Measurements from ENCODE around the gene AOAH.
"Not testable (repeated sequence)": the region's sequence is repeated elsewhere in the genome, so short reads cannot be mapped to it uniquely, and the experiment has no call there.

The AOAH gene

DNA sequence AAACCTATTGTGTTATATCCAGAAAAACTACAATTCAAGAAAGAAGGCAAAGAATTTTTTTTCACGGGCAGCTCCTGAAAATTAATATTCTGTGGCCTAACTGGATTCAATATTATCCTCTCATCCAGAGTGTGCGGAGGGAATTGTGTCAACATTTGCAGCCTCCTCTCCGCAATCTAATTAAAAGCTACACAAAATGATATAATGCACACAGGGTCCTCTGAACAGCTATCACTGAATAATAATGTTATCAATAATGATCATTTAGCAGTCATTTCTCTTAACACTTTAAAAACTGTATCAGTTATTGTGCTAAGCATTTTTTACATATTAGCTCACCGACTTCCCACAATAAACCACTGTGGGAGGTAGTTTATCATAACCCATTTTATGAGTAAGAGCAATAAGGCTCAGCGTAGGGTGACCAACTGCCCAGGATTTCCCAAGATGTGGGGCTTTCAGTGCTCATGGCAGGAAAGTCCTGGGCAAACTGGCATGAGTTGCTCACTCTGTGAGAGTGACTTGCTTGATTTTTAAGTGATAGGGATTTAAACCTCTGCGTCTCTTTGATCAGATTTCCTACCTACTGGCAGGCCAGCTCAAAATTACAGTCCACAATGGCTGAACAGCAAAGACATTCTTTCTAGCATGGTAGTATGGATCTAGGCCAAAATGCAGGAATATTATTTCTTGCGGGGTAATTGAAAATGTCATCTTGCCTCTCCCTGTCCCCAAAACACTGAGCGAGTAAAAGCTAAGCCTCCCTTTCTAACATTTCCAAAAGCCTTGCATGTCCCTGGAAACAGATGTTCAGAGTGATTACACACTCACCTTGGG lies 65.7 kb downstream of the AOAH start:
- no peak overlapping the region for H3K27ac ChIP-seq (ENCODE audit: low read depth, low read length)

DNA sequence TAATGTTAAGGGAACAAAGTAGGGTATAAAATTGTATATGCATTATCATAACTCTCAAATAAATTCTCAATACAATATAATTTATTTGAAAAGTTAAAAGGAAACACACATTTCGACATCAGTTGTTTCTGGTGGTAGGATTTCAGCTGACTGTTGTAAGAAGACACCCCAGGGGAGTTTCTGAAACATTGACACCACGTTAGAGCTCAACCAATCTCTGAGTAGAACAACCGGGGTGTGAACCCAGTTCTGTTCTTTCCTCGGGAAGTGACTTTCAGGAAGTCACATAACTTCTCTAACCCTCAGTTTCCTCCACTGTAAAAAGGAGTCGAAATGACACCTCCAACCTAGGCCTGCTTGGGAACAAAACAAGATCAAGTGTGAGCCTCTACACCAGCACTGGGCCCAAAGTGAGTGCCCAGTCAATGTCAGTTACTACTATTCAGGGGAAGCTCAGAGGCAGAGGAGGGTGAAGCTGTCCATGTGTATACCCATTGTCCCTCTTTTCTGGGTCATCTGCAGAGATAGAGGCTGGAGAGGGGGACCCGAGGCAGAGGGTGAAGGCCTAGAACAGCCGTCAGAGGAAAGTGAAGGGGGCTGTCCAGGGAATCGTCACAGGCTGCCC lies 67.1 kb downstream of the AOAH start:
- H3K36me3 ChIP-seq (ENCODE audit: control insufficient read depth, insufficient read depth, low read length) = no peaks in the 10 kb centered on the region
- no peak overlapping the region for H3K4me3 ChIP-seq (ENCODE audit: low read length)
- H3K9ac ChIP-seq (ENCODE audit: low read length) = no peak overlapping the region
- no peak overlapping the region for H3K27ac ChIP-seq (ENCODE audit: low read depth, low read length)
- no peaks in the 10 kb centered on the region for H3K4me1 ChIP-seq (ENCODE audit: control insufficient read depth, insufficient read depth, low read length)
- no peaks in the 10 kb centered on the region for H3K27me3 ChIP-seq (ENCODE audit: control insufficient read depth, insufficient read depth, low read length)

More for the DNA sequence above, 65.7 kb downstream of the AOAH start:
- Histone ChIP-seq H3K36me3 (ENCODE audit: control insufficient read depth, insufficient read depth, low read length) (no peaks in the 10 kb centered on the region), H3K9ac (ENCODE audit: low read length) (no peak overlapping the region), H3K4me3 (ENCODE audit: low read length) (no peak overlapping the region), H3K27me3 (ENCODE audit: control insufficient read depth, insufficient read depth, low read length) (no peaks in the 10 kb centered on the region), H3K4me1 (ENCODE audit: control insufficient read depth, insufficient read depth, low read length) (no peaks in the 10 kb centered on the region)

- no peaks in the 10 kb centered on the region for H3K27me3 ChIP-seq (ENCODE audit: control insufficient read depth, insufficient read depth, low read length)
- no peak overlapping the region for H3K9ac ChIP-seq (ENCODE audit: low read length)
- no peaks in the 10 kb centered on the region for H3K36me3 ChIP-seq (ENCODE audit: control insufficient read depth, insufficient read depth, low read length)
- H3K4me1 ChIP-seq (ENCODE audit: control insufficient read depth, insufficient read depth, low read length) = no peaks in the 10 kb centered on the region
- no peak overlapping the region for H3K4me3 ChIP-seq (ENCODE audit: low read length)
- no peak overlapping the region for H3K27ac ChIP-seq (ENCODE audit: low read depth, low read length)
These were observed 69.9 kb downstream of the AOAH start for GRCh38 chr7:36654436-36654835.

GRCh38 chr7:36653663-36654355 lies 70.5 kb downstream of the AOAH start:
- Histone ChIP-seq H3K27me3 (ENCODE audit: control insufficient read depth, insufficient read depth, low read length) (no peaks in the 10 kb centered on the region), H3K36me3 (ENCODE audit: control insufficient read depth, insufficient read depth, low read length) (no peaks in the 10 kb centered on the region), H3K4me3 (ENCODE audit: low read length) (no peak overlapping the region), H3K9ac (ENCODE audit: low read length) (no peak overlapping the region), H3K27ac (ENCODE audit: low read depth, low read length) (no peak overlapping the region), H3K4me1 (ENCODE audit: control insufficient read depth, insufficient read depth, low read length) (no peaks in the 10 kb centered on the region)

GRCh38 chr7:36653008-36653662 lies 71.2 kb downstream of the AOAH start:
- Histone ChIP-seq H3K9ac (ENCODE audit: low read length) (no peak overlapping the region), H3K4me3 (ENCODE audit: low read length) (no peak overlapping the region), H3K36me3 (ENCODE audit: control insufficient read depth, insufficient read depth, low read length) (no peaks in the 10 kb centered on the region), H3K27ac (ENCODE audit: low read depth, low read length) (no peak overlapping the region), H3K27me3 (ENCODE audit: control insufficient read depth, insufficient read depth, low read length) (no peaks in the 10 kb centered on the region), H3K4me1 (ENCODE audit: control insufficient read depth, insufficient read depth, low read length) (no peaks in the 10 kb centered on the region)

DNA sequence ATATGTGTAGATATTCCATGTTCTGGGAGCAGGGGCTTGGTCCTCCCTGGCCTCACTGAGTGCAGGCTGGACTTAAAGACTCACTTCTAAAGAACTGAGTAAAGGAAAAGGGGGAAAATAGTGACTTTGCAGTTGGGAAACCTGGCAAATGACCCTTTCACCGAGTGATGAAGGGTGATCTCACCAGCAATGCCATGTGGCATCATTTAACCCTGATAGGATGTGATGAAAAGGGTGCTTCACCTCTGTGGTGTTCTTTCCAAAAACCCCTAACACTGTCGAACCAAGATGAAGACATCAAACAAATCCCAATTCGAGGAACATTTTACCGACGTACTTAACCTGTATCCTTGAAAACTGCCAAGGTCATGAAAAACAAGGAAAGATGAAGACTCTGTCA lies 71.9 kb downstream of the AOAH start:
- Histone ChIP-seq H3K4me3 (ENCODE audit: low read length) (no peak overlapping the region), H3K36me3 (ENCODE audit: control insufficient read depth, insufficient read depth, low read length) (no peaks in the 10 kb centered on the region), H3K27me3 (ENCODE audit: control insufficient read depth, insufficient read depth, low read length) (no peaks in the 10 kb centered on the region), H3K27ac (ENCODE audit: low read depth, low read length) (no peak overlapping the region), H3K4me1 (ENCODE audit: control insufficient read depth, insufficient read depth, low read length) (no peaks in the 10 kb centered on the region), H3K9ac (ENCODE audit: low read length) (no peak overlapping the region)

DNA sequence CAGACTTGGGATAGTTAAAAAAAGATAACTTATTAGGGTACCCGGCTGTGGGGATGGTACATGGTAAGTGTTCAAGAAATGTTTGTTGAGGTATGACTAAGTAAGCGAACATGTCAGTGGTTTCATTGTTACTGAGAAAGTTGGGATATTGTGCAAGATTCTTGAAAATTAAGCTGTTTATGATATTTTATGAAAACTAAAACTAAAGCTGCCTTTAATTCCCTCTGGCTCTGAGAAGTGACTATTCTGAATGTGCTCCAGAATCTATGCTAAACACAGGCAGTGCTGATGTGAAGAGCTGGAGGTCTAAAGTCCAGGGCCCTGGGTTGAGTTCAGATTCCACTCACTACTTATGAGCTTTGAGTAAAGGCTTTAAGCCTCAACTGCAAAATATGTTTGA lies 72.9 kb downstream of the AOAH start:
- Histone ChIP-seq H3K4me3 (ENCODE audit: low read length) (no peak overlapping the region), H3K27me3 (ENCODE audit: control insufficient read depth, insufficient read depth, low read length) (no peaks in the 10 kb centered on the region), H3K4me1 (ENCODE audit: control insufficient read depth, insufficient read depth, low read length) (no peaks in the 10 kb centered on the region), H3K36me3 (ENCODE audit: control insufficient read depth, insufficient read depth, low read length) (no peaks in the 10 kb centered on the region), H3K9ac (ENCODE audit: low read length) (no peak overlapping the region), H3K27ac (ENCODE audit: low read depth, low read length) (no peak overlapping the region)

- Histone ChIP-seq H3K4me1 (ENCODE audit: control insufficient read depth, insufficient read depth, low read length) (no peaks in the 10 kb centered on the region), H3K27ac (ENCODE audit: low read depth, low read length) (no peak overlapping the region), H3K4me3 (ENCODE audit: low read length) (no peak overlapping the region), H3K27me3 (ENCODE audit: control insufficient read depth, insufficient read depth, low read length) (no peaks in the 10 kb centered on the region), H3K9ac (ENCODE audit: low read length) (no peak overlapping the region), H3K36me3 (ENCODE audit: control insufficient read depth, insufficient read depth, low read length) (no peaks in the 10 kb centered on the region)
These were observed 73.5 kb downstream of the AOAH start for GRCh38 chr7:36650766-36651312.

DNA sequence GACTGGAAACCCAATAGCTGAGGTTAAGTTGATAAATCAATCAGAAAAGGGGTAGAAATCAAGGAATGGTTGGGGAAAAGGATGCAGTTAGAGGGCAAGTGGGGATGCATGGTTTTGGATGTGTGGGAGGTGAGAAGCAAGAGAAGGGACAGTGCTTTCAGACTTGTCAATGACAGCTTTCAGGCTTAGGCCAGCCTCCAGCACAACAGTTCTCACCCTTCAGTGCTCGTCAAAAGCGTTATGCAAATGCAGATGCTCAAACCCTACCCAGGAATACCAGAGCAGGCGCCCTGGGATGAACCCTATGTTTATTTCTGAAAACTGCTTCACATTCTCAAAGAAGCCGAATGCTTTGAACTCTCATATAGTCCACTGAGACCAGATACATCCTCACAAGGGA lies 74.0 kb downstream of the AOAH start:
- Histone ChIP-seq H3K36me3 (ENCODE audit: control insufficient read depth, insufficient read depth, low read length) (no peaks in the 10 kb centered on the region), H3K4me1 (ENCODE audit: control insufficient read depth, insufficient read depth, low read length) (no peaks in the 10 kb centered on the region), H3K27me3 (ENCODE audit: control insufficient read depth, insufficient read depth, low read length) (no peaks in the 10 kb centered on the region), H3K9ac (ENCODE audit: low read length) (no peak overlapping the region), H3K27ac (ENCODE audit: low read depth, low read length) (no peak overlapping the region), H3K4me3 (ENCODE audit: low read length) (no peak overlapping the region)

- H3K4me1 ChIP-seq (ENCODE audit: control insufficient read depth, insufficient read depth, low read length); H3K27ac ChIP-seq (ENCODE audit: low read depth, low read length); H3K4me3 ChIP-seq (ENCODE audit: low read length); H3K36me3 ChIP-seq (ENCODE audit: control insufficient read depth, insufficient read depth, low read length); H3K27me3 ChIP-seq (ENCODE audit: control insufficient read depth, insufficient read depth, low read length); H3K9ac ChIP-seq (ENCODE audit: low read length): not testable (repeated sequence)
These were observed 75.0 kb downstream of the AOAH start for GRCh38 chr7:36649319-36649718.

DNA sequence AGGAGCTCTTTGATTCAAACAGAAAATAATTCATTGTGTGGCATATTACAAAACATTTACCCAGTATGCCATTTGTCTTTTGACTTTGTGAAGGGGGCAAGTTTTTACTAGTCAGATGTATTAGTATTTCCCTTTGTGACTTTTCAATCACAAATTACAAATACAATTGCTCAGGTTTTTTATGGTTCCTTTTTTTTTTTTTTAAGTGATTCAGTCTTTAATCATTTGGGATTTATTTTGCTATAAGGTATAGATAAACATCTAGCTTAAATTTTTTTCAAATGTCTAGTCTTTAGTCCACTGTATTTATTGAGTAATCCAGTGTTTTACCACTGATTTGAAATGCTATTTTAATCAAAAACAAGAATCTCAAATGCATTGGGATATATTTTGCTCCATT lies 75.9 kb downstream of the AOAH start:
- no peak overlapping the region for H3K27ac ChIP-seq (ENCODE audit: low read depth, low read length)
- H3K9ac ChIP-seq (ENCODE audit: low read length) = no peak overlapping the region
- no peaks in the 10 kb centered on the region for H3K27me3 ChIP-seq (ENCODE audit: control insufficient read depth, insufficient read depth, low read length)
- H3K36me3 ChIP-seq (ENCODE audit: control insufficient read depth, insufficient read depth, low read length) = no peaks in the 10 kb centered on the region
- no peak overlapping the region for H3K4me3 ChIP-seq (ENCODE audit: low read length)
- no peaks in the 10 kb centered on the region for H3K4me1 ChIP-seq (ENCODE audit: control insufficient read depth, insufficient read depth, low read length)
